Left ventricle myocardium inferior (tissue), 1 donor: Measurements from ENCODE around the gene KLHL5. TPM values are rescaled to one million over a fixed set of nuclear protein-coding genes. Genes with fewer than 3 reads are reported as not detected.

ENCODE experiments used
- DNase-seq: peaks from one replicate; pipeline ENCODE4 v3.0.0-alpha.2; 2020
- H3K27ac ChIP-seq: fragments of 200-600 bp; replicated peaks from 2 replicates; pipeline ENCODE4 v1.8.0; 2021
- H3K27me3 ChIP-seq: fragments of 200-600 bp; 2 replicates; pipeline ENCODE4 v1.8.0; 2021; ENCODE audit warnings: low read depth
- H3K36me3 ChIP-seq: fragments of 200-600 bp; 2 replicates; pipeline ENCODE4 v1.8.0; 2021
- H3K4me1 ChIP-seq: fragments of 200-600 bp; 2 replicates; pipeline ENCODE4 v1.8.0; 2021
- H3K4me3 ChIP-seq: fragments of 200-600 bp; 2 replicates; pipeline ENCODE4 v1.8.0; 2021; ENCODE audit warnings: mild to moderate bottlenecking, moderate library complexity
- H3K9me3 ChIP-seq: fragments of 200-600 bp; replicated peaks from 2 replicates; pipeline ENCODE4 v1.8.0; 2021
- CTCF ChIP-seq: fragments of 200-600 bp; IDR thresholded peaks from 2 replicates; pipeline ENCODE4 v1.8.0; 2021; ENCODE audit warnings: antibody characterized with exemption, mild to moderate bottlenecking, borderline replicate concordance
- intact Hi-C: fragments of 100-400 bp; cut with micrococcal nuclease; formaldehyde crosslinking; loops from one replicate; pipeline ENCODE4 v1.11.0; 2022
- total RNA-seq: library from RNA; stranded (reverse); fragmentation: NEBNext Ultra II Directional; extraction: Animal tissue kit (Norgen Biotek cat#: 25700); gene quantifications from one replicate; pipeline ENCODE4 v1.2.1, GENCODE V29; 2021
- donor health status: DM: no; HTN: yes; CAD: no; lungs with severe emphysema.

KLHL5 gene
- total RNA-seq, 1 donor from 2014 or later = 11.2 TPM

- peaks cover 51% of the 10 kb centered on the region for H3K36me3 ChIP-seq
- H3K27me3 ChIP-seq = no peaks in the 10 kb centered on the region
- intact Hi-C loops = no loop called here
- TF ChIP-seq CTCF = no peak
- no peak overlapping the region for H3K4me3 ChIP-seq
- H3K4me1 ChIP-seq = peaks cover 5% of the 10 kb centered on the region
- H3K9me3 ChIP-seq = no peaks in the 10 kb centered on the region
- DNase-seq = no peak
- no peak overlapping the region for H3K27ac ChIP-seq
Observed at GRCh38 chr4:39103291-39103690, 41.3 kb downstream of the KLHL5 start.

GRCh38 chr4:39104255-39104654 is 42.2 kb downstream of the KLHL5 start:
- DNase-seq = no peak
- intact Hi-C loops = no loop called here
- Histone ChIP-seq H3K27ac (no peak overlapping the region), H3K36me3 (peaks cover 46% of the 10 kb centered on the region), H3K4me3 (no peak overlapping the region), H3K9me3 (no peaks in the 10 kb centered on the region), H3K4me1 (peaks cover 5% of the 10 kb centered on the region), H3K27me3 (no peaks in the 10 kb centered on the region)
- TF ChIP-seq CTCF = no peak

DNA sequence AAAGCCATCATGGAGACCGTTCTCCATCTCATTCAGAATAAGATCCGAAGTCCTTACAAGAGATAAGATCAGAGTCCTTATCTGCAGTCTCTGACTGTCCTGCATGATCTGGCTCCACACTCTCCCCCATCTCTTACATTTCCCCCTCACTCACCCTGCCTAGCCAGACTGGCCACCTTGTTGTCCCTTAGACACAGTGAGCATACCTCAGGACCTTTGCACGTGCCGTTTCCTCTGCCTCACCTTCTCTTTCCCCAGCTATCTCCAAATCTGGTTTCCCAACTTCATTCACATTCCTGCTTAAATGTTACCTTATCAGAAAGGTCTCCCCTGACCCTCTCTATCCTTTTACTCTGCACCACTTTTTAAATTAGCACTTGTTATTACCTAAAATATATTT is 44.0 kb downstream of the KLHL5 start:
- H3K9me3 ChIP-seq = no peaks in the 10 kb centered on the region
- peaks cover 5% of the 10 kb centered on the region for H3K4me1 ChIP-seq
- H3K27ac ChIP-seq = no peak overlapping the region
- H3K4me3 ChIP-seq = no peak overlapping the region
- intact Hi-C loops = no loop called here
- TF ChIP-seq CTCF = no peak
- peaks cover 46% of the 10 kb centered on the region for H3K36me3 ChIP-seq
- no peak for DNase-seq
- H3K27me3 ChIP-seq = no peaks in the 10 kb centered on the region

- no peak for TF ChIP-seq CTCF
- intact Hi-C loops = no loop called here
- Histone ChIP-seq H3K27ac (no peak overlapping the region), H3K36me3 (peaks cover 45% of the 10 kb centered on the region), H3K4me1 (no peaks in the 10 kb centered on the region), H3K4me3 (no peak overlapping the region), H3K9me3 (no peaks in the 10 kb centered on the region), H3K27me3 (no peaks in the 10 kb centered on the region)
- DNase-seq = no peak
Observed at GRCh38 chr4:39114436-39114835, 52.4 kb downstream of the KLHL5 start.

DNA sequence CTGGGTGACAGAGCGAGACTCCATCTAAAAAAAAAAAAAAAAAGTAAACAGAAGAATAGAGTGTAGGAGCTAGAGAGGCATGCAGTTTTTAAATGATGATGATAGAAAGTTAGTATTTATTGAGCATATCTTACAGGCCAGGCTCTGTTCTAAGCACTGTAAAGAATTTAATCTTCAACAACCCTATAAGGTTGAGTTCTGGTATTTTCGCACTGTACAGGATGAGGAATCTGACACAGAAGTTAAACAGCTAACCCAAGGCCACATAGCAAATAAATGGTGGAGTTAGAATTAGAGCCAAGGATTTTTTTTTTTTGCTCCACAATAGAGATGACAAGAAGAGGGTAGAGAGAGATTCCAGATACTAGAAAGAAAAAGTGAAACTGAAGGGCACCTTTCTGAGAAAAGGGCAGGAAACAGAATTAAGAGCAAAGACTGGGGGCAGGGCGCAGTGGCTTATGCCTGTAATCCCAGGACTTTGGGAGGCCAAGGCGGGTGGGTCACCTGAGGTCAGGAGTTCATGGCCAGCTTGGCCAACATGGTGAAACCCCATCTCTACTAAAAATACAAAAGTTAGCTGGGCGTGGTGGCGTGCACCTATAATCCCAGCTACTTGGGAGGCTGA is 56.1 kb downstream of the KLHL5 start:
- intact Hi-C loops = no loop called here
- TF ChIP-seq CTCF = no peak
- H3K4me3 ChIP-seq = no peak overlapping the region
- peaks cover 43% of the 10 kb centered on the region for H3K36me3 ChIP-seq
- peaks cover 3% of the 10 kb centered on the region for H3K9me3 ChIP-seq
- no peak for DNase-seq
- no peak overlapping the region for H3K27ac ChIP-seq
- H3K4me1 ChIP-seq = no peaks in the 10 kb centered on the region
- H3K27me3 ChIP-seq = no peaks in the 10 kb centered on the region
